RPMI7951 (cell line): ENCODE measurements around the gene SEMA5B. TPM values are rescaled to one million over a fixed set of nuclear protein-coding genes. Genes with fewer than 3 reads are reported as not detected.
A peak's percentile ranks its signal among the peaks of the same experiment; 100 is the strongest.

Experiments
- DNase-seq: peaks from one replicate; pipeline ENCODE4 v3.0.0-alpha.2; 2012; ENCODE audit warnings: low read depth
- total RNA-seq: library from RNA; depleted of rRNA; stranded (reverse); fragments of >200 nt; shearing (Covaris generic); gene quantifications from 2 replicates; pipeline ENCODE4 v1.2.3, GENCODE V29; 2014

SEMA5B gene
- total RNA-seq, 1 experiment from 2014 or later = not detected

DNA sequence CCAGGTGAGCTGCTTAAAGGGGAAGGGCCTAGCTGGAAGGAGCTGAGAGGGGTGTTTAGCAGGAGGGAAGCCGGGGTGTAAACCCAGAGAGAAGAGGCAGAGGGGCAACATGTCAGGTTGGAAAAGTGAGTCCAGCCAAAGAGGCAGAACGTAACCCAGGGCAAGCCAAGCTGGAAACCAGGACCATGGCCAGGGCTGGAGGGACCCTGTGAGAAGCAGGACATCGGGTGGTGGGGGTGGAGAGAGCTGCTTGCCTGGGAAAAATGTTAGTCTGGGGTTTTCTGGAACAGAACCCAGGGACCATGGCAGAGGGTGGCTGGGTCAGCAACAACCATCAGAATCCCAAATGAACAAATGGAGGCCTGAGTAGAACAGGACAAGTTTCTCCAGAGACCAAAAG, 32.6 kb downstream of the SEMA5B start:
- DNase-seq = no peak

DNA sequence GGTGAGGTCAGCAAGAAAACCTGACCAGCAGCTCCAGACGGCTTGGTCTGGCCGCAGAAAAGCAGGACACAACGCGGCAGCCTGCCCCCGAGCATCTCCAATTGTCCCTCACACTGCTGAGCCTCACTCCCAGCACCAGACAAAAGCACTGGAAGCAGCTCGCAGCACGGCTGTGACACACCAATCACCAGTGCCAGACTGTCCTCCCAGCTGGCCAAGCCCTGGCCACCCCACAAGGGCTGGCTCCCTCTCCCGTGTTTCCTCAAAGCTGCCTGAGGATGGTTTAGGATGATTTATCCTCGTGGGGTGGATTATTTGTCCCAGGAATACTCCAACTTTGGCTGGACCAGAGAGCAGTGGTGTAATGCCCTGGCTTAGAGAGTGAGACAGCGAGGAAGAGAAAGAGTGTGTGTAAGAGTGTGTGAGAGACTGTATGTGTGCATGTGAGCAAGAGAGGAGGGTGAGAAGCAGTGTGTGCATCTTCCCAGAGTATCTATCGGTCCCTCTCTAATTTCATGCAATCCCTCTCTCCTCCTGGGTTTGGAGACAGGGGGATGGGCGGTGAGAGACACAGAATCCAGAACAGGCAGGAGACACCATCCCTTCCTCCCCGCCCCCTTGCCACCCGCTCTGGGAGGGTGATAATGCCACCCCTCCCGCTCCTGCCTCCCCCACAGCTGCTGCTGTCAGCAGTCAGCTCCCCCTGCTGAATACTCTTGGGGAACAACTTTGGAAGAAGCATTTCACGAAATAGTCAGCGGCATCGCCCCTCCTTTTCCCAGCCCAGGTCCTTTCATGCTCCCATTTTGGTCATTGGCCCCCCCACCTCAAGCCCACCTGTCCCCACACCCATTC, 34.2 kb downstream of the SEMA5B start:
- DNase-seq = no peak

DNA sequence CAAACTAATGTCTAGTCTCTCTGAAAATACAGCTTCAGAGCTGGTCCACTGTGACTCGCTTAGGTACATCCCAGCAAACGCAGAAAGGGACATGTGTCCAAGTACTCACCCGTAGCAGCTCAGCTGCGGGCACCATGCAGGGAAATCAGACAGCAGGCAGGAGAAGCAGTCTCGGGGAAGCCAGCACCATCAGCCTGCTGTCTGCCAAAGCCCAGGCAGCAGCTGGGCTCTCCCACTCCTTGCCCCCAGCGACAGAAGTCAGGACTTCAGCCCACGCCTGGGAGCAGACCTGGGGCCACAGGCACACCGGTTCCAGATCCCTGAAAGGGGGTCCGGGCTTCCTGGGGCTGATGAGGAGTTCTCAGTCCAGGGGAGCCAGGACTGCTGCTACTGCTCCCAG, 34.9 kb downstream of the SEMA5B start:
- DNase-seq = no peak

DNA sequence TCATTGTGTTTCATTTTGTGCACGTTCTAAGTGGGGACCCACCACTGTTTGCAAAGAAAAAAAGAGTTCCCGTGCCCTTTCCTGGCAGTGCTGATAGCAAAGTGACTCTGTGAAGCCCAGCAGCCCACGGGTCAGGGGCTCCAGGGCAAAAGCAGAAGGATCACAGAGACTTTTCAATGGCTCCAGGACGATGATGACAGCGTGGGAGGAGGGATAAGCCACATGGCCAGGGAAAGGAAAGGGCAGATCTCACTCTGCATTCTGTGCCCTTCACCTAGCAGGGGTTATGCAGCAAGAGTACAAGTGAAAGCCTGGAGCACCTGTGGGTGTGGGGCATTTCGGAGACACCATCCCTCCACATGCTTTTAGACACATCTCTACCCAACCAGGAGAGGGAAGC, 35.4 kb downstream of the SEMA5B start:
- no peak for DNase-seq

DNA sequence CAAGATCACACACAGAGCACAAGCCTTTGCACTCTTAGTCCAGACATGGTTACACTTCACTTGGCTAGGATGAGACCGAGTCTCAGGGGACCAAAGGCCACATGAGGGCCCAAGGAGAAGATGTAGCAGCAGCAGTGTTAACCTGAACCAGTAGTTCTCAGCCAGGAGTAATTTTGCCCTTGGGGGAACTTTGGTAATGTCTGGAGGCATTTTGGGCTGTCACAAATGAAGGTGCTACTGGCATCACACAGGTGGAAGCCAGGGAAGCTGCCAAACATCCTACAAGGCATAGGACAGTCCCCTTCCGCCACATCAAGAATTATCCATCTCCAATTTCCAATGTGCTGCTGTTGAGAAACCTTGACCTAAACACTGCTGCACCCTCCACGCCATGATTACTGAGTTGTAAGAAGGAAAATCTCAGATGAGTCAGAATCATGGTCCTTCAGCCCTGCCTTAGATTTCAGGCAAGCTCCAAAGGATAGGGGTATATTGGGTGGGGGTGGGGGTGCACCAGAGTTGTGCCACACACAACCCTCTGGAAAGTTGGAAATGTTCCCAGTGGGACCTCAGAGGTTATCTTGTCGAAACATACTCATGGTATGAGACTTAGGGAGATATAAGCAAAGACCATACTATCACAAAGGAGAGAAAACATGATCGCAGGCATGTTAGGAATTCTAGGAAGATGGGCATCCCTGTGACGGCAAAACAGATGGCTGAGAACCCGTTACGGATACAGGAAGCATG, 36.2 kb downstream of the SEMA5B start:
- DNase-seq = no peak

DNA sequence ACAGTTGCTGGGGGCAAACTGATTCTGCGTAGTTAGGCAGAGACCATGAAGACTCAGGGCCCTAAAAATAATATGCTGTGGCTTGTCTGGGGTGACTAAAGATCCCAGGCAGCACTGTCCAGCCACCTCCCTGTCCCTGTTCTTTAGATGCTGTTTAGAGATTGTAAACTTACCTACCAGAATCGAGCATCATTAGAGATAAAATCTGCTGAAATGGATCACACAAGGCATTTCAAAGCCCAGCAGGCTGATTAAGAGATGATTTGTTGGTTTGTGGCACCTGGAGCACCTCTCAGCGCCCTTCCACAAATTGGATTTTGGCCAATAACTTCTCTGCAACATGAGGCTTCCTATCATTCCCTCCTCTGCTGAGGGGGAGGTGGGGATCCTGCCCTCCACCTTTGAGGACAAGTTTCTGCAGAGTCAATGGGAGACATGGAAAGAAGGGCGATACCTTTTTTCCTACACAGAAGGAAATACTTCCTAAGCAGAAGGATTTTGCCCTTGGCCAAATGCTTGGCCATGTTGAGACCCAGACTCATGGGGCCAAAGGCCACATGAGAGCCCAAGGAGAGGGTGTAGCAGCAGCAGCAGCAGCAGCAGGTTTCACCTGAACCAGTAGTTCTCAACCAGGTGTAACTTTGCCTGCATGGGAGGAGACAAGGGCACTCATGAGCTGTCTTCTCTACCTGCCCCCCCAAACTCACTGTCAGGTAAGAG, 37.5 kb downstream of the SEMA5B start:
- no peak for DNase-seq

DNA sequence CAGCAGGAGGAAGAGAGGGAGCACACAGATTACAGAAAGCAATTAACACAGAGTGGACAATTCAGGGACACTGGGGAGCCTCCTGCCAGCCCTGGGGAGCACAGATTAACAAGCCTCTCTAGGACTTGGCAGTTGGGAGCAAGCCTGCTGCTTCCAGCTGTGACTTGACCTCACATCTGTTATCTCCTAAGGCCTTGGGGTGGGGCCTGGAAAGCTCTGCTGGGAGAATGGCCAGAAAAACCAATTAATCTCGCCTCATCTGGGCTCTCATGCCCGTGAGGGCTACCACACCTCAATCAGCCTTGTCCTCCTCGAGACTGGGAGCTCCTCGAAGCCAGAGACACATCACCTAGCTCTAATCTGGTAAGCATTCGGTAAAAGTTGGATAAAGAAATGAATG, 39.1 kb downstream of the SEMA5B start:
- peak; percentile 57 for DNase-seq

DNA sequence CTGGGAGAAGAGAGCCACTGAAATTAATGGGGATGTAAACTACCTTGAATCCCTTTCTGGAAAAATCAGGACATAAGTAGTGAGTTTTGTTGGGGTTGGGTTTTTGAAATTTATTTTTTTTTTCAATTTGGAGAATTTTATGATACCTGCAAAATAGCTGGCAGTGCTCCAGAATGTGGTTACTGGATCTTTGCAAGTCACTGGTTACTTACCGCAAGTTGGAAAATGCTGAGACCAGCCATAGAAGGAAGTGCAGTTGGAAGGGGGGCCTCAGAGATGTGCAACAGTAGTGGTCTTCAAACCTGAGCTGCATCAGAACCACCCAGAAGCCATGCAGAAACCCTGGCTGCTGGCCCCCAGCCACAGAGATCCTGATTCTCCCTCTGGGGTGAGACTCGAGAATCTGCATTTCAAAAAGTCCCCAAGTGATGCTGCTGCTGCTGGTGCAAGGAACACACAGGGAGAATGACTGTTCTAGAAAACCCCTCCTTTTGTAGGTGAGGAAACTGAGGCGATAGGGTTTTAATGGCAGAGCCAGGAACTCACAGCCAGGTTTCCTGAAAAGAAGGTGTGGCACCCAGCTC, 39.7 kb downstream of the SEMA5B start:
- DNase-seq = no peak

DNA sequence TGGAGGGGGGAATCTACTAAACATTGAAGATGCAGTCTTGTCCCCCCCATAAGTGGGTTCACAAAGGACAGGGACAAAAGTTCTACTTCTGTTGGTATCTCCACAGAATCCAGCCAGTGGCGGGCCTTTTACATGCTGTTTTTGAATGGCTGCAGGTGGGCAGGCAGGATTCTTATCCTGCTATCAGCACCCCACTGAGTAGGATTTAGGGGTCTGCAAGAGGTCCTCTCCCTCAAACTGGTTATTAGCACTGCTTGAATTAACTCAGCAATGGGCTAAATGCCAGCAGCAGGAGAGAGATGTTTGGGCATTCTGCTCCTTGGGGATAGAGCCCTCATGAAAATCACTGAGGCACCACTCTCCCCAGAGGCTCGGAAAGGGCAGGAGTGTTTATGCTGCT, 40.3 kb downstream of the SEMA5B start:
- DNase-seq = no peak

DNA sequence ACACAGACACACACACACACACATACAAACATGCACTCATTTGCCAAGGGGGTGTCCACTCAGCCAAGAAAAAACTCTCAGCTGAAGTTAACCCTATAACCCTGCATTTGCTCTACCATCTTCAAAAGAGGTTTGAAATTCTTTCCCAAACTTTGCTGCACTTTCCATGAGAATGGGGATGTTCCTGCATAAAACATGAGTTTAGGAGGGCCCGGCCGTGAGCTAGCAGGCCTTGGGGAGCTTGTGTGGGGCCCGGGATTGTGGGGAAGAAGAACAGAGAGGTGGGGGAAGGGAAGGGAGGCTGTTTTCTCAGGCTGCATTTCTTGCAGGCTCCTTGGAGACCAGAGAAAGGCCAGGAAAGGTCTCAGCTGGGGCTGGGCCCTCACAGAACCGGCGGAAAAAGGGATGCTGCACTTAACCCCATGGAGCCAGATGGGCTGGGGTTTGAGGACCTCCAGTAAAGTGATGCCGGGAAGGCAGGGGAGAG, 40.8 kb downstream of the SEMA5B start:
- DNase-seq = no peak

DNA sequence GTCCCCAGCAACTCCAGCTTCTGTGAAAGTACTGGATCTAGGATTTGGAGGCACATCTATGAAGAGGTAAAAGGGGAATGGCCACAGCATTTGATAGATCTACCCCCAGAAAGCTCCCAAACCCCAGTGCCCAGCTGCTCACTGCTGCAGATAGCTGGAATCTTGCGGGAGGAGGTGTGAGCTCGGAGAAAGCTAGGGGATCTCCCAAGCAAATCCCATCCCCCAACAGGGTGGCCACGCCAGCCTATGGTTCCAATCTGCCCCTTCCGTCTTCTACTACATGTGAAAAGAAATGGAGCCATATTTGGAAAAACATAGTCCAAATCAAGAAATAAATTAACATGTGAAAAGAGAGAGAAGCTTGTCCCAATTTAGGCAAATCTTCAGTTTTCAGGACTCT, 42.0 kb downstream of the SEMA5B start:
- DNase-seq = no peak

DNA sequence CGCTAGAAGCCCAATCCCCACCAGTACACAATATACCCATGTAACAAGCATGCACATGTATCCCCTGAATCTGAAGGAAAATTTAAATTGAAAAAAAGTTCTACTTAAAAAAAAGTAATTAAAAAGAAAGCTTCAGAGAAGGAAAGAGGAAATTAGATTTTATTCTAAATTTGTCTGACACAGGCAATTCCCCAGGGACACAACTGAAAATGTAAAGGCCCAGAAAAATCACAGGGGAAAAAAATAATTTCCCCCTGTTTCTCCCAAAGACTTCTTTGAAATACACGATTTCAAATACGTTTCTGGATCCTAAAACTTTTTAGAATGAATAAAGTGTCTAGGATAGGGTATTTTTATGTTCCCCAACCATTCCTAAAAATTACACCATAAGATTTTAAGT, 42.9 kb downstream of the SEMA5B start:
- DNase-seq = no peak

DNA sequence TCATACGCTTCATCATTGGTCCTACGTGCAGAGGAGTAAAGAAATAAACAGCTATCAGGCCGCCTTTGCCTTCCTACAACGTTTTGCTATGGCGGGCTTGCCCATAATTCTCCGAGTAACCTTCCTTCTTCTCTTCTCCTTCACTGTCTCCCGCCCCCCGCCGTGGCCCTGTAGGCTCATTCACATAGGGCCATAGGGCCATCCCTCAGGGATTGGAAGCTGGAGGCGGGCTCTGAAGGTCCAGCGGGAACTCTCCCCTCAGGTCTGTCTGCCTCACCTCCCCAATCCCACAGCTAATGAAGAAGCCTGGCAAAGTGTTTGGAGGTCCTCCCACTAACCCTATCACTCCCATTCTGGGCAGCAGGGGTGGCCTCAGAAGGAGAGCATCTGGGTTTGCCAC, 43.6 kb downstream of the SEMA5B start:
- DNase-seq = no peak

DNA sequence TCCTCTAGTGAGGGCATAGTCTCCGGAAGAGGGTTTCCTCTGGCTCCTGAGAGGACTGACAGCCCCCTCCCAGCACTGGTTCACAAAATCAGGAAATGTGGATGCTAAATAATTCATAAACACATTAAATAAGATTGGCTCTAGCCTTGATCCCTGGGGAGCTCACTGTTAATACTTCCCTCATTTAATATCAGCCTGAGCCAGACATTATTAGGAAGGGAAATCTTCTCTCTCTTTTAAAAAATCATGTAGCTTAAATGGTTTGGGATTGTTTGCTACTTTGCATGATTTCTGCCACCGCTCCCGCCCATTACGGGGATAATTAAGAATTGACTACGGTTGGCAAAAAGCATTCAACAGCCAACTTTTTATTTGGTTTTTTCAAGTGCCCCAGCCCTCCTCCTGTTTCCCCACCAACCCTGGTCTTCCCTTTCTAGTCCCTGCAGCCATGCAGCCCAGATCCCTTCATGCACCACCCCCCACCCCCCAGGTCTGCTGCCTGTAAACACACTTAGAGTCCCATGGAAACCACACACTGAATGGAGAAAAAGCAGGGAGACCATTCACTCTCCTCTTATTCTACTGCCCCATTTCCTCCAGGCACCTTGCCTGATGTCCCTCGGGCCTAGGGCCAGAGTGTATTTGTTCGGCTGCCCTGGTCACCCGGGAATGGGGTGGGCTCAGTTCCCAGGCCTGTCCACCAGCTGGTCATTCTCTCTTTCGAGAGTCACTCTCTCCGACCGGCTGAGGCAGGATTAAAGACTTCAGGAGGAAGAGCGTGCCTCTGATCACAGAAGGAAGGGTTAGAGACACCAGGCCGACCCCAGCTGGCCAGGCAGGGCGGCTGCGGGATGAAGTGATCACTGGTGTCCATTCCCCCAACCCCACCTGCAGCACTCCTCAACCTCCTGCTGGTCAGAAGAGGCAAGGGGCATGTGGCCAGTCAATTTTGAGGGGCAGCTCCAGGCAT, 45.1 kb downstream of the SEMA5B start:
- DNase-seq = no peak

DNA sequence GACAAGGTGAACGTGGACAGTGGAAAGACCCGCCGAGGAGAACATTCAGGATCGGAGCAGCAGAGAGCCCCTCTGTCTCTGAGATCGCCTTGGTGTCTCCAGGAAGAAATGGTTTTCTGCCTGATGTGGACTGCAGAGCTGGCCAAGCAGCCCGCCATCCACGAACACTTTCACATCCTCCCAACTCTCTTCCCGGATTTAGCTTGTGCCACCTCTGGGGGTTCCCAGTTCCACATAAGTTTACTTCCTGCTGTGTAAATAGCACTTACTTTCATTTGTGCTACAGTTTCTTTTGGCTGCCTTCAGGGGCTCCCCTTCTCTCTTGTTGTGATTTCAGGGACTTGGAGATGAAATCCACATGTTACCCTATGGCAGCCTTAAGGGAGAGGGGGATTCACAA, 48.4 kb downstream of the SEMA5B start:
- DNase-seq = no peak

DNA sequence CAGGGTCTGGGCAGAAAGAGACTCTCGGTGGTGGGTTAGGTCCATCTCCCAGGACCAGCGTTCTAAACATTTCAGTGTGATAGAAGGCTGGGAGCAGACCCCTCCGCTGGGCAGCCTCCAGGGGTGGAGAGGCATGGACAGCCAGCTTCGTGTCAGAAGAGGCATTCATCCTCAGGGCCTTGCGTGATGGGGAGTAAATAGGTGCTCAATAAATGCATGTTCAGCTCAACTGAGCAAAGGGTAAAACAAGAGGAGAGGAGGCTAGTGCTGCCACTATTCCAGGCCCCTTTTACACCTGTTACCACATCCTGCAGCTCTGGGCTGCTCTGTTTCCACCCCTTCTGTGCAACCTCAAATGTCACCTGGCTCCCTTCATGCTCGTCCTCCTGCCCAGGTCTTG, 49.0 kb downstream of the SEMA5B start:
- DNase-seq = no peak

DNA sequence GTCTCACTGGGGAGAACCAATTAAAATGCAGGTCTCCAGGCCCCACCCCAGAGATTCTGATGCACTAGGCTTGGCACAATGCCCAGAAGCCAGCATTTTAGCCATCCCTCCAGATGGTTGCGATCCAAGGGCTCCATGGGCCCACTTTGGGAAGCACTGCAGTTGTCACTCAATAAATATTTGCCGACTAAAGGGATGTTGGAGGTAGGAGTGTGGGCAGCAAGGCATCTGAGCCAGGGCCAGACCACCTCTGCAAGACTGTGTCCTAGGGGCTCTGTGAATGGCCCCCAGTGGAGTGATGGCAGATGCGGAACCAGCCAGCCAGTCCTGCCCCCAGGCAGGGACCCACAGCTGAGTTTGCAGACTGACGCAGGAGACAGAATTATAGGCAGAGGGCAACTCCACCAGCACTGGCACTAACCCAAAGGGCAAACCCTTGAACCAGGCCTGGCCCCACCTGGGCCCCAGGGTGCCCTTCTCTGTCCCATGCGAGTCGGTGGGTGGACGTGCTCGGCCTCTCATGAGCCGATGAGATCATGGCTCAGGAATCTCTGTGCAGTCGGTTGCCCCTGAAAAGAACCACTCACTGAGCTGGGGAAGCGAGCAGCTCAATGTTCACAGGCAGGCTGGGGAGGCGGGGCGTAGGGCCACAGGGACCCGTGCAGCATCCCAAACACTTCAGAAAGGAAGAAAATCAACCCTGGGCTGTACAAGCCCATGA, 49.7 kb downstream of the SEMA5B start:
- peak; percentile 97 for DNase-seq

DNA sequence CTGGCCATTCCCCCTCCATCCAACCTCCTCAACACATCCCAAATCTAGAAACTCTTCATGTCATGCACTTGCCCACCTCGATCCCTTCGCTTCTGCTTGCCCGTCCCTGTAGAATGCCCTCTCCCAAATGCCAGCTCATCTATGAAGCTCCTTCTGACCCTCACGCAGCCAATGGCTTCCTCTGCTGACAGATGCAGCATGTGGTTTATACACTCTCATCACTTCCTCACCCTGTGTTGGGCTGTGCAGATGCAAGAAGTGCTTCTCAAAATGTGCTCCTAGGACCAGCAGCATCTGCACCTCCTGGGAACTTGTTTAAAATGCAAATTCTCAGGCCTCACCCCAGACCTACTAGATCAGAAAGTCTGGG, 51.7 kb downstream of the SEMA5B start:
- peak; percentile 46 for DNase-seq

DNA sequence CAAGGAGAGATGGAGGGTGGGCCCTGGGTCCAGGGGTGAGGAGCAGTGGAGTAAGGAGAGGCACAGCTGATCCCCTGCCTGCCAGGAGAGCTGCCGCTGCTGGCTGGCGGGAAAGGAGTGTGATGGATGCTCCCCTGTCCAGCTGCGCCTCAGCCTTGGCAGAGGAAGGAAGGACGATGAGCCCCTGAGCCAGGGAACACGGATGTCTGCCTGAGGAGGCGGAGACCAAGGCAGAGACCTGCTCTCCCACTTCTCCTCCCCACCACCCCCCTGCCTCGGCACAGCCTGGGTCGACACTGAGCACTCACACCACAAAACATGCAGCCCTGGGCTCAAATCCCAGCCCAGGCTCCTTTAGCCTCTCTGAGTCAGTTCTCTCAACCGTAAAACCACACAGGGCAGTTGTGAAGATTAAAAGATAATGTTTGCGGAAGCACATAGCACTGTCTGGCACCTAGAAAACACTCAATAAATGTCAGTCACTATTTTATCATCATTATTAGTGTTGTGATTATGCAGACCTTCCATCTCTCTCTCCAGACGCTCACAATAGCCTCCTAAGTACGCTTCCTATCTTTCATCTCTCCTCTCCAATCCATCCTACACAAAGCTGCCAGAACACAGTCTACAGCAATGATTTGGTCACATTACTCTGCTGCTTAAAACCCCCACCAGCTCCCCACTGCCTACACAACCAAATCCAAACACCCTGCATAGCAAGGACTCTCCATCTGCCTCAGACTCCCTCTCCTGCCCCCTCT, 52.2 kb downstream of the SEMA5B start:
- peak; percentile 93 for DNase-seq
